A549 treated with Hydrocortisone at 1 μM for 4 hours (cell line): ENCODE results near the gene ZSWIM1. TPM values are rescaled to one million over a fixed set of nuclear protein-coding genes. Genes with fewer than 3 reads are reported as not detected.

Experiments used
- total RNA-seq: library from RNA; stranded (reverse); fragments of 200-300 nt; extraction: Qiagen RNA extraction; gene quantifications from 5 replicates; pipeline ENCODE4 v1.2.3, GENCODE V29; 2022

The ZSWIM1 gene
- 4.6 to 7.2 TPM (median 5.9 TPM) in 5 replicates for total RNA-seq

GRCh38 chr20:45880988-45881788, at the start of gene ZSWIM1:
Gene ZSWIM1, plus strand, starts transcription at chr20:45881227. Its CDS starts 1,366 bp downstream, at chr20:45882593.

DNA sequence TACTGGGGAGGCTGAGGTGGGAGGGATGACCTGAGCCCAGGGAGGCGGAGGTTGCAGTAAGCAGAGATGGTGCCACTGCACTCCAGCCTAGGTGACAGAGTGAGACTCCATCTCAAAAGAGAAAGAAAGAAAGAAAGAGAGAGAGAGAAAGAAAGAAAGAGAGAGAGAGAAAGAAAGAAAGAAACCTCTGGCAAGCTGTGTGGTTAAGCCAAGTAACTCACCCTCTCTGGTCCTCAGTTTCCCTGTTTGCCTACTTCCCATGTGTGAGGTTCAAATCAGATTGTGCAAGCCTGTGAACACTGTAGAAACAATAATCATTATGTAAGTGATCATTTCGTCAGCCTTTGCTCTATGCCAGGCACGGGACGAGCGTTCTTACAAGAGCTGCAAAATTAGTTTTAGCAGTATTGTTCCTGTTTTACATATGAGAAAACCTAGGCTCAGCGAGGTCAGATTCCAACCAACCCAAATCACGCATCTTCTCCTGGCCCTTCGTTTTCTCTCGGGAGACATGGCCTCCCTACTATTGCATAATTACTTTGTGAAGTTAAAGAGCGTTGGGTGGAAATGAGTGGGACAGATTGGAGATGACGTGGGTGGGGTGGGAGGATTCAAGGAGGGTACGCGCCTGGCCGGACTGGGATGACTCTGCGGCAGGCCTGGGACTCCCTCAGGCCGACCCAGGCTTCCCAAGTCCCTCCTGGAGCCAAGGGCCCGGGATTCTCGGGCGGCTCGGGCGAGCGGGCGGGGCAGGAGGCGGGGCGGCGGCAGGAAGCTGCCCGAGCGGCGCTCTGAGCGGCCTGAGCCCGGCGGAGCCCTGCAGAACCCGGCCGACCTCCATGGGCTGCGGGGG, 47.8 kb upstream of the ZSWIM1 start, which contains the start of gene SNX21:
Gene SNX21, plus strand, starts transcription at position 770 of the 853 bp plus-strand sequence. CDS start 121 bp downstream, outside the sequence.

GRCh38 chr20:45857114-45857881, 23.7 kb upstream of the ZSWIM1 start, which contains the start of the genes ACOT8 and ZSWIM3:
Gene ACOT8, minus strand, starts transcription at chr20:45857392. Its CDS starts 77 bp downstream, at chr20:45857315.
Gene ZSWIM3, plus strand, starts transcription at chr20:45857614. Its CDS starts 212 bp downstream, at chr20:45857826.

GRCh38 chr20:45887346-45887715, 6.3 kb downstream of the ZSWIM1 start, which contains the start of gene SPATA25:
Gene SPATA25, minus strand, starts transcription at chr20:45887622. Its CDS starts 32 bp downstream, at chr20:45887590.

GRCh38 chr20:45890985-45891983, 10.3 kb downstream of the ZSWIM1 start, which contains the start of the genes CTSA and NEURL2:
Gene CTSA, plus strand, starts transcription at chr20:45891335. Its CDS starts 234 bp downstream, at chr20:45891569.
Gene NEURL2, minus strand, starts transcription at chr20:45891208. Its CDS starts 217 bp downstream, at chr20:45890991.

GRCh38 chr20:45911486-45912343, 30.7 kb downstream of the ZSWIM1 start, which contains the start of gene PLTP:
Gene PLTP, minus strand, starts transcription at chr20:45912155. Its CDS starts 703 bp downstream, at chr20:45911452.

Other genes starting within 250 kb of the ZSWIM1 start
- not detected in 5 replicates for gene WFDC9, start 249.9 kb upstream of the ZSWIM1 start, total RNA-seq
- not detected in 5 replicates for gene WFDC11, start 211.0 kb upstream of the ZSWIM1 start, total RNA-seq
- gene WFDC13, start 179.2 kb upstream of the ZSWIM1 start, total RNA-seq, result not detected in 5 replicates
- gene WFDC10B, start 176.2 kb upstream of the ZSWIM1 start, total RNA-seq, result not detected in 5 replicates
- gene SPINT4, start 158.9 kb upstream of the ZSWIM1 start, total RNA-seq, result not detected in 5 replicates
- not detected in 5 replicates for gene WFDC3, start 89.3 kb upstream of the ZSWIM1 start, total RNA-seq
- 31.5 to 37.5 TPM (median 35.1 TPM) in 5 replicates for gene DNTTIP1, start 89.3 kb upstream of the ZSWIM1 start, total RNA-seq
- 205 to 246 TPM (median 237 TPM) in 5 replicates for gene UBE2C, start 68.6 kb upstream of the ZSWIM1 start, total RNA-seq
- 0.13 to 0.28 TPM (median 0.23 TPM) in 4 of 5 replicates, not detected in the other for gene TNNC2, start 53.9 kb upstream of the ZSWIM1 start, total RNA-seq
- gene SNX21, start 47.4 kb upstream of the ZSWIM1 start, total RNA-seq, result 8.5 to 10.1 TPM (median 9.2 TPM) in 5 replicates
- 16.3 to 19.4 TPM (median 18.4 TPM) in 5 replicates for gene ACOT8, start 23.8 kb upstream of the ZSWIM1 start, total RNA-seq
- 1.6 to 1.9 TPM (median 1.7 TPM) in 5 replicates for gene ZSWIM3, start 23.6 kb upstream of the ZSWIM1 start, total RNA-seq
- 0.26 to 0.86 TPM (median 0.52 TPM) in 5 replicates for gene SPATA25, start 6.4 kb downstream of the ZSWIM1 start, total RNA-seq
- 0.72 to 1.2 TPM (median 0.95 TPM) in 5 replicates for gene NEURL2, start 10.0 kb downstream of the ZSWIM1 start, total RNA-seq
- 92.5 to 118 TPM (median 109 TPM) in 5 replicates for gene CTSA, start 10.1 kb downstream of the ZSWIM1 start, total RNA-seq
- gene PLTP, start 30.9 kb downstream of the ZSWIM1 start, total RNA-seq, result 1.4 to 1.9 TPM (median 1.7 TPM) in 5 replicates
- gene PCIF1, start 53.5 kb downstream of the ZSWIM1 start, total RNA-seq, result 29.3 to 37.0 TPM (median 33.4 TPM) in 5 replicates
- 7.3 to 9.1 TPM (median 8.9 TPM) in 5 replicates for gene ZNF335, start 91.0 kb downstream of the ZSWIM1 start, total RNA-seq
- gene MMP9, start 127.7 kb downstream of the ZSWIM1 start, total RNA-seq, result 0.23 to 0.46 TPM (median 0.36 TPM) in 5 replicates
- 8.8 to 17.1 TPM (median 13.6 TPM) in 5 replicates for gene SLC12A5, start 148.0 kb downstream of the ZSWIM1 start, total RNA-seq
- gene NCOA5, start 208.7 kb downstream of the ZSWIM1 start, total RNA-seq, result 19.8 to 24.0 TPM (median 21.2 TPM) in 5 replicates
- gene CD40, start 237.1 kb downstream of the ZSWIM1 start, total RNA-seq, result 3.1 to 5.1 TPM (median 4.1 TPM) in 5 replicates